ENCODE data around the gene FAM222B.

DNA sequence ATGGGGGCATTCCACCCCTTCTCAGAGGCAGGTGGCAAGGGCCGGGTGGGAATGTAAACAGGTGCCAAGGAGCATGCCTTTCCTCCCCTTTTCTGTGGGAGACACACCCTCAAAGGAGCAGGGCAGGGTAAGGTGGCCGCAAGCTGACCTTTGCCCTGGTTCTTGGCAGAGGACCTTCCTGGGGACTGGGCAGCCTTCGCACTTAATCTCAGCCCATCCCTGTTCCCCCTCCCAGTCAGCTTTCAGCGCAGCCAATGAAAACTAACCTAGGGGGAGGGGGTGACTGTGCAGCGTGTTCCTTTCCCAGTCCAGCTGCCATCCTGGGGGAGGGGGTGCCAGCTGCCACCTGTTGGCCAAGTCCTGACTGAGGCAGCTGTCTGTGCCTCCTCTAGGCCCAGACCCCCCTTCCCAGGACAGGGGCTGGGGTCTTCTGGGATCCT lies 96.0 kb downstream of the FAM222B start:
- no peak for TF ChIP-seq EZH2 (IDR thresholded peaks at IDR 0.05; ENCODE audit: borderline replicate concordance, low read length)
- TF ChIP-seq, protein P1, sequence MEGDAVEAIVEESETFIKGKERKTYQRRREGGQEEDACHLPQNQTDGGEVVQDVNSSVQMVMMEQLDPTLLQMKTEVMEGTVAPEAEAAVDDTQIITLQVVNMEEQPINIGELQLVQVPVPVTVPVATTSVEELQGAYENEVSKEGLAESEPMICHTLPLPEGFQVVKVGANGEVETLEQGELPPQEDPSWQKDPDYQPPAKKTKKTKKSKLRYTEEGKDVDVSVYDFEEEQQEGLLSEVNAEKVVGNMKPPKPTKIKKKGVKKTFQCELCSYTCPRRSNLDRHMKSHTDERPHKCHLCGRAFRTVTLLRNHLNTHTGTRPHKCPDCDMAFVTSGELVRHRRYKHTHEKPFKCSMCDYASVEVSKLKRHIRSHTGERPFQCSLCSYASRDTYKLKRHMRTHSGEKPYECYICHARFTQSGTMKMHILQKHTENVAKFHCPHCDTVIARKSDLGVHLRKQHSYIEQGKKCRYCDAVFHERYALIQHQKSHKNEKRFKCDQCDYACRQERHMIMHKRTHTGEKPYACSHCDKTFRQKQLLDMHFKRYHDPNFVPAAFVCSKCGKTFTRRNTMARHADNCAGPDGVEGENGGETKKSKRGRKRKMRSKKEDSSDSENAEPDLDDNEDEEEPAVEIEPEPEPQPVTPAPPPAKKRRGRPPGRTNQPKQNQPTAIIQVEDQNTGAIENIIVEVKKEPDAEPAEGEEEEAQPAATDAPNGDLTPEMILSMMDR (conservative IDR thresholded peaks at IDR 0.05 in 1 of 2, IDR thresholded peaks at IDR 0.05 in 1 of 2; ENCODE audit: extremely low read depth in 1 of 2, insufficient read depth in 1 of 2, low read depth in 1 of 2, low read length in 2 of 2): no peak

Data from mammary epithelial cell (primary cell).